Hepatocyte (in vitro differentiated cells): ENCODE measurements around the gene OPRM1.

Experiments used
- CTCF ChIP-seq: fragments of 200-600 bp; sonication (generic); IDR thresholded peaks from 2 replicates; pipeline ENCODE4 v1.5.1; 2016; ENCODE audit warnings: antibody characterized with exemption, mild to moderate bottlenecking; ENCODE audit not compliant: poor library complexity
- EZH2phosphoT487 ChIP-seq: fragments of 200-600 bp; sonication (generic); IDR thresholded peaks from one replicate; pipeline ENCODE4 v1.6.1; 2018; ENCODE audit warnings: antibody characterized with exemption, mild to moderate bottlenecking, low read depth, moderate library complexity; ENCODE audit not compliant: unreplicated experiment, severe bottlenecking

GRCh38 chr6:154058963-154059680 is 20.1 kb downstream of the OPRM1 start:
- TF ChIP-seq EZH2phosphoT487 (no peak), CTCF (no peak)
